ENCODE data around the gene SPNS3.

SPNS3 gene

GRCh38 chr17:4485676-4486646, 52.2 kb downstream of the SPNS3 start:
- in situ Hi-C loops (cut with MboI; ENCODE audit: low sequenced_read_pairs): no loop called here

GRCh38 chr17:4487296-4487695, 53.6 kb downstream of the SPNS3 start:
- in situ Hi-C loops (cut with MboI; ENCODE audit: low sequenced_read_pairs): no loop called here

GRCh38 chr17:4487820-4488716, 54.3 kb downstream of the SPNS3 start:
- in situ Hi-C loops (cut with MboI; ENCODE audit: low sequenced_read_pairs): no loop called here

- in situ Hi-C loops (cut with MboI; ENCODE audit: low sequenced_read_pairs): no loop called here
These were observed 55.4 kb downstream of the SPNS3 start for GRCh38 chr17:4488989-4489595.

- in situ Hi-C loops (cut with MboI; ENCODE audit: low sequenced_read_pairs): no loop called here
These were observed 56.4 kb downstream of the SPNS3 start for GRCh38 chr17:4490109-4490591.

- in situ Hi-C loops (cut with MboI; ENCODE audit: low sequenced_read_pairs): no loop called here
These were observed 56.9 kb downstream of the SPNS3 start for GRCh38 chr17:4490637-4491061.

- in situ Hi-C loops (cut with MboI; ENCODE audit: low sequenced_read_pairs): no loop called here
These were observed 59.2 kb downstream of the SPNS3 start for GRCh38 chr17:4492721-4493561.

GRCh38 chr17:4497101-4497824, 63.5 kb downstream of the SPNS3 start:
- in situ Hi-C loops (cut with MboI; ENCODE audit: low sequenced_read_pairs): no loop called here

GRCh38 chr17:4498461-4499397, 65.0 kb downstream of the SPNS3 start, which contains the start of gene SPNS2:
Gene SPNS2 (plus strand): TSS chr17:4498881. CDS start chr17:4499048, 167 bp downstream.
- in situ Hi-C loops (cut with MboI; ENCODE audit: low sequenced_read_pairs): no loop called here

- in situ Hi-C loops (cut with MboI; ENCODE audit: low sequenced_read_pairs): no loop called here
These were observed 65.9 kb downstream of the SPNS3 start for GRCh38 chr17:4499431-4500190.

GRCh38 chr17:4500191-4500571, 66.4 kb downstream of the SPNS3 start:
- in situ Hi-C loops (cut with MboI; ENCODE audit: low sequenced_read_pairs): no loop called here

- in situ Hi-C loops (cut with MboI; ENCODE audit: low sequenced_read_pairs): no loop called here
These were observed 67.7 kb downstream of the SPNS3 start for GRCh38 chr17:4501295-4501949.

- in situ Hi-C loops (cut with MboI; ENCODE audit: low sequenced_read_pairs): no loop called here
These were observed 68.9 kb downstream of the SPNS3 start for GRCh38 chr17:4502466-4503154.

- in situ Hi-C loops (cut with MboI; ENCODE audit: low sequenced_read_pairs): no loop called here
These were observed 69.7 kb downstream of the SPNS3 start for GRCh38 chr17:4503283-4504025.

- in situ Hi-C loops (cut with MboI; ENCODE audit: low sequenced_read_pairs): no loop called here
These were observed 70.4 kb downstream of the SPNS3 start for GRCh38 chr17:4504188-4504587.

GRCh38 chr17:4505187-4505586, 71.4 kb downstream of the SPNS3 start:
- in situ Hi-C loops (cut with MboI; ENCODE audit: low sequenced_read_pairs): no loop called here
